GM21528 (cell line): ENCODE data around the gene KCNK3.
"Not testable (repeated sequence)": the region's sequence is repeated elsewhere in the genome, so short reads cannot be mapped to it uniquely, and the experiment has no call there.

Experiments
- ATAC-seq: cut with Tn5 transposase; IDR thresholded peaks from one replicate; pipeline ENCODE4 v1.9.1; 2021; ENCODE audit warnings: mild to moderate bottlenecking, moderate library complexity; ENCODE audit not compliant: unreplicated experiment, low FRiP score

KCNK3 gene

GRCh38 chr2:26660363-26660962 is 32.1 kb upstream of the KCNK3 start:
- no peak for ATAC-seq

- not testable (repeated sequence) for ATAC-seq
Measured at GRCh38 chr2:26665296-26665695, 27.2 kb upstream of the KCNK3 start.

- no peak for ATAC-seq
Measured at GRCh38 chr2:26666671-26667070, 25.9 kb upstream of the KCNK3 start.

- no peak for ATAC-seq
Measured at GRCh38 chr2:26668041-26668440, 24.5 kb upstream of the KCNK3 start.

GRCh38 chr2:26668856-26669750 is 23.4 kb upstream of the KCNK3 start:
- ATAC-seq: no peak

- ATAC-seq: no peak
Measured at GRCh38 chr2:26670171-26670570, 22.4 kb upstream of the KCNK3 start.

- ATAC-seq: no peak
Measured at GRCh38 chr2:26670931-26671460, 21.5 kb upstream of the KCNK3 start.

GRCh38 chr2:26671691-26672090 is 20.8 kb upstream of the KCNK3 start:
- ATAC-seq: no peak

- no peak for ATAC-seq
Measured at GRCh38 chr2:26672112-26672817, 20.3 kb upstream of the KCNK3 start.

- no peak for ATAC-seq
Measured at GRCh38 chr2:26672818-26673393, 19.6 kb upstream of the KCNK3 start.

- ATAC-seq: no peak
Measured at GRCh38 chr2:26674002-26674751, 18.3 kb upstream of the KCNK3 start.

GRCh38 chr2:26674771-26675170 is 17.8 kb upstream of the KCNK3 start:
- no peak for ATAC-seq

- no peak for ATAC-seq
Measured at GRCh38 chr2:26675651-26676255, 16.8 kb upstream of the KCNK3 start.

- no peak for ATAC-seq
Measured at GRCh38 chr2:26678035-26678434, 14.5 kb upstream of the KCNK3 start.

- no peak for ATAC-seq
Measured at GRCh38 chr2:26679867-26680266, 12.7 kb upstream of the KCNK3 start.

GRCh38 chr2:26681656-26682055 is 10.9 kb upstream of the KCNK3 start:
- ATAC-seq: no peak

GRCh38 chr2:26682155-26682554 is 10.4 kb upstream of the KCNK3 start:
- no peak for ATAC-seq

- ATAC-seq: no peak
Measured at GRCh38 chr2:26683583-26683982, 8.9 kb upstream of the KCNK3 start.

GRCh38 chr2:26685341-26685740 is 7.2 kb upstream of the KCNK3 start:
- no peak for ATAC-seq
